ENCODE data around the gene B3GAT2.

The B3GAT2 gene

GRCh38 chr6:70997379-70997778 is 40.5 kb upstream of the B3GAT2 start:
- ATAC-seq: no peak
- TF ChIP-seq SNAI2 (CRISPR knock-in tag; IDR thresholded peaks at IDR 0.05): no peak
- TF ChIP-seq CREB5 (CRISPR knock-in tag; IDR thresholded peaks at IDR 0.05; ENCODE audit: low read depth): no peak
- no peak for TF ChIP-seq BACH2 (CRISPR knock-in tag; IDR thresholded peaks at IDR 0.05; ENCODE audit: borderline replicate concordance)
- no peak for TF ChIP-seq OSR1 (CRISPR knock-in tag; IDR thresholded peaks at IDR 0.05)
- no peak for TF ChIP-seq TCF4 (CRISPR knock-in tag; IDR thresholded peaks at IDR 0.05; ENCODE audit: borderline replicate concordance)
- TF ChIP-seq CSDC2 (CRISPR knock-in tag; IDR thresholded peaks at IDR 0.05): no peak
- no peak for TF ChIP-seq POU6F1 (CRISPR knock-in tag; IDR thresholded peaks at IDR 0.05; ENCODE audit: borderline replicate concordance, low read depth)
- no peak for TF ChIP-seq ISL1 (CRISPR knock-in tag; IDR thresholded peaks at IDR 0.05)
- no peak for TF ChIP-seq ARNTL (CRISPR knock-in tag; IDR thresholded peaks at IDR 0.05; ENCODE audit: borderline replicate concordance, low read depth)
- TF ChIP-seq TSHZ2 (CRISPR knock-in tag; IDR thresholded peaks at IDR 0.05): no peak
- no peak for TF ChIP-seq RARB (CRISPR knock-in tag; IDR thresholded peaks at IDR 0.05)
- no peak for TF ChIP-seq ZNF70 (CRISPR knock-in tag; IDR thresholded peaks at IDR 0.05)
- TF ChIP-seq ZC3H10 (CRISPR knock-in tag; IDR thresholded peaks at IDR 0.05): no peak
- no peak for TF ChIP-seq CSRNP3 (CRISPR knock-in tag; IDR thresholded peaks at IDR 0.05)
- TF ChIP-seq ZFP3 (CRISPR knock-in tag; IDR thresholded peaks at IDR 0.05): no peak
- no peak for TF ChIP-seq PPARA (CRISPR knock-in tag; IDR thresholded peaks at IDR 0.05; ENCODE audit: borderline replicate concordance)
- no peak for TF ChIP-seq PATZ1 (CRISPR knock-in tag; IDR thresholded peaks at IDR 0.05; ENCODE audit: borderline replicate concordance)
- no peak for TF ChIP-seq ZNF8 (CRISPR knock-in tag; IDR thresholded peaks at IDR 0.05)
- TF ChIP-seq ESRRG (CRISPR knock-in tag; IDR thresholded peaks at IDR 0.05): no peak

- ATAC-seq: no peak
- TF ChIP-seq CREB5 (CRISPR knock-in tag; IDR thresholded peaks at IDR 0.05; ENCODE audit: low read depth) (no peak), ZFP3 (CRISPR knock-in tag; IDR thresholded peaks at IDR 0.05) (no peak), TCF4 (CRISPR knock-in tag; IDR thresholded peaks at IDR 0.05; ENCODE audit: borderline replicate concordance) (no peak), ISL1 (CRISPR knock-in tag; IDR thresholded peaks at IDR 0.05) (no peak), ZNF8 (CRISPR knock-in tag; IDR thresholded peaks at IDR 0.05) (no peak), SNAI2 (CRISPR knock-in tag; IDR thresholded peaks at IDR 0.05) (no peak), BACH2 (CRISPR knock-in tag; IDR thresholded peaks at IDR 0.05; ENCODE audit: borderline replicate concordance) (no peak), GLIS3 (CRISPR knock-in tag; IDR thresholded peaks at IDR 0.05) (no peak), PATZ1 (CRISPR knock-in tag; IDR thresholded peaks at IDR 0.05; ENCODE audit: borderline replicate concordance) (no peak), OSR1 (CRISPR knock-in tag; IDR thresholded peaks at IDR 0.05) (no peak), ARNTL (CRISPR knock-in tag; IDR thresholded peaks at IDR 0.05; ENCODE audit: borderline replicate concordance, low read depth) (no peak), POU6F1 (CRISPR knock-in tag; IDR thresholded peaks at IDR 0.05; ENCODE audit: borderline replicate concordance, low read depth) (no peak), ZC3H10 (CRISPR knock-in tag; IDR thresholded peaks at IDR 0.05) (no peak), TSHZ2 (CRISPR knock-in tag; IDR thresholded peaks at IDR 0.05) (no peak), CSDC2 (CRISPR knock-in tag; IDR thresholded peaks at IDR 0.05) (no peak)
Observed at GRCh38 chr6:70996106-70996505, 39.2 kb upstream of the B3GAT2 start.
